CD14-positive monocyte (primary cell): Measurements from ENCODE around the gene HP. TPM values are rescaled to one million over a fixed set of nuclear protein-coding genes. Genes with fewer than 3 reads are reported as not detected.

ENCODE experiments used
- DNase-seq, 3 donors: peaks; one replicate each; pipeline ENCODE4 v3.0.0-alpha.2; 2011 to 2022
- H2AFZ ChIP-seq: 2 replicates; pipeline ENCODE4 v1.6.0; 2012; ENCODE audit warnings: mild to moderate bottlenecking, low read depth, low read length, inconsistent platforms; ENCODE audit not compliant: insufficient read depth, poor library complexity, severe bottlenecking
- H3K27ac ChIP-seq, 2 donors: 1 replicate in 1 of 2; 2 replicates in 1 of 2; pipeline ENCODE4 v1.5.1; 2012 to 2013; ENCODE audit warnings: low read length in 2 of 2, control low read depth in 1 of 2, inconsistent platforms in 1 of 2, low read depth in 1 of 2, mild to moderate bottlenecking in 1 of 2
- H3K27me3 ChIP-seq, 2 donors: one replicate each; pipeline versions ENCODE4 v1.6.0 to v1.6.1; 2011 to 2013; ENCODE audit warnings: low read length in 2 of 2; ENCODE audit not compliant: control insufficient read depth in 2 of 2, insufficient read depth in 2 of 2
- H3K36me3 ChIP-seq, 2 donors: replicated peaks in 1 of 2; 1 replicate in 1 of 2; 2 replicates in 1 of 2; pipeline versions ENCODE4 v1.5.1 to v1.6.1; 2012 to 2013; ENCODE audit warnings: low read length in 2 of 2, control low read depth in 1 of 2, inconsistent platforms in 1 of 2, mild to moderate bottlenecking in 1 of 2; ENCODE audit not compliant: insufficient read depth in 2 of 2, control insufficient read depth in 1 of 2
- H3K4me1 ChIP-seq, 2 donors: 1 replicate in 1 of 2; 2 replicates in 1 of 2; pipeline versions ENCODE4 v1.5.1 to v1.6.1; 2012 to 2013; ENCODE audit warnings: low read length in 2 of 2, control low read depth in 1 of 2, inconsistent platforms in 1 of 2, mild to moderate bottlenecking in 1 of 2, moderate library complexity in 1 of 2; ENCODE audit not compliant: insufficient read depth in 2 of 2, control insufficient read depth in 1 of 2
- H3K4me2 ChIP-seq: replicated peaks from 2 replicates; pipeline ENCODE3; 2012; ENCODE audit warnings: low read length, moderate library complexity, mild to moderate bottlenecking; ENCODE audit not compliant: poor library complexity, severe bottlenecking; ENCODE audit errors: extremely low read depth
- H3K4me3 ChIP-seq, 3 experiments: fragments of 200-600 bp in 1 of 3; sonication (generic) in 1 of 3; replicated peaks in 1 of 3; 1 replicate in 2 of 3; 2 replicates in 1 of 3; pipeline ENCODE4 v1.5.1; 2011 to 2013; ENCODE audit warnings: low read length in 3 of 3, mild to moderate bottlenecking in 3 of 3, control low read depth in 2 of 3, low read depth in 2 of 3, inconsistent platforms in 1 of 3, moderate library complexity in 1 of 3
- H3K79me2 ChIP-seq: 2 replicates; pipeline ENCODE4 v1.6.0; 2012; ENCODE audit warnings: mild to moderate bottlenecking, control low read depth, inconsistent platforms, low read length, moderate library complexity; ENCODE audit not compliant: insufficient read depth
- H3K9ac ChIP-seq: 2 replicates; pipeline ENCODE4 v1.6.0; 2017; ENCODE audit warnings: low read length, mild to moderate bottlenecking; ENCODE audit not compliant: insufficient read depth, poor library complexity, severe bottlenecking
- H3K9me3 ChIP-seq, 2 donors: replicated peaks in 1 of 2; 1 replicate in 1 of 2; 2 replicates in 1 of 2; pipeline versions ENCODE4 v1.5.1 to v1.6.1; 2012 to 2013; ENCODE audit warnings: low read length in 2 of 2, control low read depth in 1 of 2; ENCODE audit not compliant: control insufficient read depth in 1 of 2, insufficient read depth in 1 of 2
- H4K20me1 ChIP-seq: 2 replicates; pipeline ENCODE4 v1.6.0; 2012; ENCODE audit warnings: mild to moderate bottlenecking, low read length, control low read depth, moderate library complexity; ENCODE audit not compliant: insufficient read depth
- H3K27ac Mint-ChIP-seq, 7 donors: one replicate each; pipeline ENCODE4 v1.8.0; 2020; ENCODE audit warnings: mild to moderate bottlenecking in 7 of 7, mixed read lengths in 7 of 7, moderate library complexity in 6 of 7, inconsistent platforms in 2 of 7
- H3K27me3 Mint-ChIP-seq, 3 donors: one replicate each; pipeline ENCODE4 v1.8.0; 2021 to 2022; ENCODE audit warnings: low read depth in 3 of 3, mild to moderate bottlenecking in 3 of 3, mixed read lengths in 3 of 3, moderate library complexity in 3 of 3, inconsistent platforms in 1 of 3
- H3K36me3 Mint-ChIP-seq, 2 donors: one replicate each; pipeline ENCODE4 v1.8.0; 2020; ENCODE audit warnings: mixed read lengths in 2 of 2, inconsistent platforms in 1 of 2, mild to moderate bottlenecking in 1 of 2
- H3K4me1 Mint-ChIP-seq: one replicate; pipeline ENCODE4 v1.8.0; 2020; ENCODE audit warnings: mild to moderate bottlenecking, mixed read lengths
- H3K4me3 Mint-ChIP-seq, 2 donors: one replicate each; pipeline ENCODE4 v1.8.0; 2020; ENCODE audit warnings: mild to moderate bottlenecking in 2 of 2, mixed read lengths in 2 of 2, moderate library complexity in 1 of 2
- H3K9me3 Mint-ChIP-seq, 7 donors: one replicate each; pipeline ENCODE4 v1.8.0; 2020 to 2022; ENCODE audit warnings: mixed read lengths in 7 of 7, mild to moderate bottlenecking in 6 of 7, moderate library complexity in 6 of 7, inconsistent platforms in 2 of 7
- CTCF ChIP-seq: fragments of 200-600 bp; IDR thresholded peaks from one replicate; pipeline ENCODE4 v1.8.0; 2022; ENCODE audit warnings: antibody characterized with exemption, mild to moderate bottlenecking
- WGBS: methylation state at CpG from one replicate; pipeline ENCODE4 v1.1.5; 2013; ENCODE audit warnings: missing lambda C conversion rate; ENCODE audit not compliant: insufficient coverage; 5-methylcytosine and 5-hydroxymethylcytosine counted together
- intact Hi-C, 2 donors: fragments of 100-400 bp; cut with micrococcal nuclease; formaldehyde crosslinking; loops; one replicate each; pipeline versions ENCODE4 v1.15.0 to v1.15.1; 2023
- polyA plus RNA-seq, 3 donors: library from polyadenylated mRNA; depleted of rRNA in 1 of 3; unstranded in 2 of 3; stranded (reverse) in 1 of 3; fragments of 300-500 nt in 2 of 3; fragments of >200 nt in 1 of 3; fragmentation: Illumina TruSeq in 2 of 3; gene quantifications; 1 replicate in 2 of 3; 2 replicates in 1 of 3; pipeline ENCODE4 v1.2.3, GENCODE V29; 2012 to 2021

HP gene
- polyA plus RNA-seq, 3 donors, result 9.3 to 59.4 (median 47.8) TPM

- H3K9me3 ChIP-seq, result no peaks in the 10 kb centered on the region
- H3K4me1 Mint-ChIP-seq, result peaks cover 6% of the 10 kb centered on the region
- H3K27me3 ChIP-seq, result no peaks in the 10 kb centered on the region
- H3K79me2 ChIP-seq, result no peaks in the 10 kb centered on the region
- H3K4me1 ChIP-seq, result no peaks in the 10 kb centered on the region
- no peak overlapping the region for H3K27ac ChIP-seq
- H3K9ac ChIP-seq, result no peak overlapping the region
- H3K9me3 Mint-ChIP-seq, result no peaks in the 10 kb centered on the region
- H2AFZ ChIP-seq, result no peak overlapping the region
- TF ChIP-seq CTCF, result no peak
- WGBS, result 100% methylated on average over 1 of the region's 3 CpGs
- H3K4me3 ChIP-seq, result no peak overlapping the region
- intact Hi-C loops, result no loop called here
- no peak for DNase-seq
- H3K4me2 ChIP-seq, result no peak overlapping the region
- peaks cover 33 to 72% of the 10 kb centered on the region in 2 donors for H3K36me3 ChIP-seq
- no peaks in the 10 kb centered on the region for H4K20me1 ChIP-seq
- H3K4me3 Mint-ChIP-seq, result no peak overlapping the region
- peaks cover 0 to 3% (median 1%) of the 10 kb centered on the region in 3 donors for H3K27me3 Mint-ChIP-seq
- H3K36me3 Mint-ChIP-seq, result peaks cover 40 to 55% of the 10 kb centered on the region in 2 donors
- no peak overlapping the region for H3K27ac Mint-ChIP-seq
These were observed 39.2 kb upstream of the HP start for GRCh38 chr16:72015124-72015523.

- DNase-seq, result no peak
- no peaks in the 10 kb centered on the region for H3K9me3 ChIP-seq
- no peaks in the 10 kb centered on the region for H3K27me3 ChIP-seq
- no peaks in the 10 kb centered on the region for H3K79me2 ChIP-seq
- no peak overlapping the region for H3K4me3 ChIP-seq
- H4K20me1 ChIP-seq, result no peaks in the 10 kb centered on the region
- no peak overlapping the region for H3K27ac ChIP-seq
- Mint-ChIP-seq H3K9me3 (no peaks in the 10 kb centered on the region), H3K27ac (no peak overlapping the region), H3K4me1 (peaks cover 2% of the 10 kb centered on the region), H3K4me3 (no peak overlapping the region), H3K27me3 (peaks cover 0 to 1% (median 0%) of the 10 kb centered on the region in 3 donors), H3K36me3 (peaks cover 56 to 65% of the 10 kb centered on the region in 2 donors)
- intact Hi-C loops, result no loop called here
- 100% methylated on average over 8 of the region's 9 CpGs for WGBS
- H3K4me2 ChIP-seq, result no peak overlapping the region
- H3K4me1 ChIP-seq, result no peaks in the 10 kb centered on the region
- no peak for TF ChIP-seq CTCF
- no peak overlapping the region for H3K9ac ChIP-seq
- no peak overlapping the region for H2AFZ ChIP-seq
- H3K36me3 ChIP-seq, result peaks cover 48 to 83% of the 10 kb centered on the region in 2 donors
These were observed 35.8 kb upstream of the HP start for GRCh38 chr16:72018470-72018869.
